GM23248 (cell line): ENCODE data around the gene NPC1L1.

ENCODE experiments used
- EZH2 ChIP-seq: fragments of 200-600 bp; sonication (generic); IDR thresholded peaks from 2 replicates; pipeline ENCODE4 v1.6.1; 2018; ENCODE audit warnings: antibody characterized with exemption, mild to moderate bottlenecking; ENCODE audit not compliant: insufficient read depth, poor library complexity, severe bottlenecking
- EZH2phosphoT487 ChIP-seq: fragments of 200-600 bp; sonication (generic); IDR thresholded peaks from 2 replicates; pipeline ENCODE4 v1.6.1; 2018; ENCODE audit warnings: antibody characterized with exemption, moderate library complexity, mild to moderate bottlenecking, low read depth; ENCODE audit not compliant: insufficient read depth

DNA sequence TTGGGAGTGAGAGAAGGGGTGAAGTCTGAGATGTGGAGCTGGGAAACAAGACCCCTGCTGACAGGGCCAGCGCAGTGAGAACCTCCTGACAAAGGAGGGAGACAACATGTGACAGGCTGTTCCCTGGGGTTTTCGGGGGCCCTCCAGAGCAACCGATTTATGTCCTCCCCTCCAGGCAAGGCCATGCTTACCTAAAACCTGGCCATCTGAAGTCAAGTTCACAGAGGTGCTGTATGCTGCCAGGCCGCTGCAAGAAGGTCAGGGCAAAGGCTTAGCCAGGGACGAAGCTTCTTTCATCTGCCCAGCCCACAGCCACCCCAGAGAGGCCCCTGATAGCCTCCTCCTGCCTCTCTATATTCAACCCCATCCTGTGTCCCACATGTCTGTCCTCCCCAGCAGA, 20.6 kb downstream of the NPC1L1 start:
- TF ChIP-seq EZH2 (no peak), EZH2phosphoT487 (no peak)
